Thyroid gland (tissue), 4 donors: ENCODE measurements around the gene IZUMO3.

Experiments
- CTCF ChIP-seq, 6 experiments: fragments of 200-600 bp in 3 of 6; fragments of 450-650 bp in 3 of 6; sonication (generic) in 3 of 6; IDR thresholded peaks; one replicate each; pipeline ENCODE4 v1.5.1; 2016 to 2019; ENCODE audit warnings: antibody characterized with exemption in 6 of 6, mild to moderate bottlenecking in 2 of 6, inconsistent platforms in 1 of 6, moderate library complexity in 1 of 6
- POLR2A ChIP-seq, 2 donors: fragments of 450-650 bp; IDR thresholded peaks; one replicate each; pipeline ENCODE4 v1.6.1; 2017; ENCODE audit warnings: antibody characterized with exemption in 2 of 2, mild to moderate bottlenecking in 2 of 2, moderate library complexity in 1 of 2

- TF ChIP-seq CTCF (IDR thresholded peaks at IDR 0.05) (no peak), POLR2A (IDR thresholded peaks at IDR 0.05) (no peak)
Observed at GRCh38 chr9:24545285-24545684, 412 bp downstream of the IZUMO3 start.
